HepG2 (cell line): ENCODE results near the gene TLCD3B. TPM values are rescaled to one million over a fixed set of nuclear protein-coding genes. Genes with fewer than 3 reads are reported as not detected.

ENCODE experiments used
- CEBPZ ChIP-seq: IDR thresholded peaks from 2 replicates; pipeline ENCODE4 v1.6.1; 2012; ENCODE audit warnings: low read length, improper control_type of control experiment
- DMTF1 ChIP-seq: sonication (generic); formaldehyde crosslinking; IDR thresholded peaks from 2 replicates; pipeline ENCODE4 v1.4.0; 2020; ENCODE audit warnings: mild to moderate bottlenecking, missing genetic modification reagents
- KLF9 ChIP-seq: IDR thresholded peaks from 2 replicates; pipeline ENCODE4 v1.6.1; 2016; ENCODE audit warnings: low read depth
- MXD4 ChIP-seq: IDR thresholded peaks from 2 replicates; pipeline ENCODE4 v1.6.1; 2016; ENCODE audit warnings: mild to moderate bottlenecking, missing biosample characterization, missing genetic modification reagents
- RFX3 ChIP-seq: IDR thresholded peaks from 2 replicates; pipeline ENCODE4 v1.6.1; 2016; ENCODE audit warnings: missing biosample characterization, missing genetic modification reagents
- SOX13 ChIP-seq, 3 experiments: fragments of 450-650 bp in 1 of 3; sonication (generic) in 1 of 3; formaldehyde crosslinking in 1 of 3; IDR thresholded peaks in 2 of 3; conservative IDR thresholded peaks in 1 of 3; 2 replicates each; pipeline versions ENCODE4 v1.5.0 to v1.6.1; 2016 to 2020; ENCODE audit warnings: antibody characterized with exemption in 1 of 3, mild to moderate bottlenecking in 1 of 3, missing compliant biosample characterization in 1 of 3, missing genetic modification reagents in 1 of 3, moderate library complexity in 1 of 3
- ZBTB21 ChIP-seq: sonication (generic); formaldehyde crosslinking; IDR thresholded peaks from 2 replicates; pipeline ENCODE4 v1.4.0; 2020; ENCODE audit warnings: missing genetic modification reagents
- ZFP36L2 ChIP-seq: sonication (generic); formaldehyde crosslinking; IDR thresholded peaks from 2 replicates; pipeline ENCODE4 v1.4.0; 2020; ENCODE audit warnings: missing genetic modification reagents
- ZUFSP ChIP-seq: sonication (generic); formaldehyde crosslinking; IDR thresholded peaks from 2 replicates; pipeline ENCODE4 v1.9.0; 2021; ENCODE audit warnings: missing genetic modification reagents, mild to moderate bottlenecking, borderline replicate concordance
- polyA plus RNA-seq, 8 experiments: library from polyadenylated mRNA; depleted of rRNA in 3 of 8; stranded (reverse) in 7 of 8; unstranded in 1 of 8; fragments of >200 nt; fragmentation: Illumina TruSeq in 4 of 8; extraction: Trizol in 4 of 8; gene quantifications; 2 replicates each; pipeline versions ENCODE4 v1.2.1 to v1.2.3, GENCODE V29; 2011 to 2016; ENCODE audit warnings: low read depth in 4 of 8, missing spikeins in 1 of 8, mixed read lengths in 1 of 8; ENCODE audit not compliant: insufficient read depth in 1 of 8
- total RNA-seq, 5 experiments: library from RNA; depleted of rRNA; stranded (reverse); fragments of >200 nt; fragmentation: Illumina TruSeq; extraction: Trizol; gene quantifications; 2 replicates each; pipeline ENCODE4 v1.2.3, GENCODE V29; 2016; ENCODE audit warnings: low read depth in 1 of 5
- TF ChIP-seq, protein P1 (sequence below): sonication (generic); formaldehyde crosslinking; IDR thresholded peaks from 2 replicates; pipeline ENCODE4 v1.8.0; 2022; ENCODE audit warnings: mild to moderate bottlenecking, missing genetic modification reagents, moderate library complexity
- TF ChIP-seq, protein P2 (sequence below): sonication (generic); formaldehyde crosslinking; IDR thresholded peaks from 2 replicates; pipeline ENCODE4 v1.5.0; 2020; ENCODE audit warnings: missing genetic modification reagents

Gene TLCD3B
- total and polyA plus RNA-seq, 2 of the 13 experiments (the other 11 are each of a cell fraction or from before 2014, with no cell fraction given), result not detected

DNA sequence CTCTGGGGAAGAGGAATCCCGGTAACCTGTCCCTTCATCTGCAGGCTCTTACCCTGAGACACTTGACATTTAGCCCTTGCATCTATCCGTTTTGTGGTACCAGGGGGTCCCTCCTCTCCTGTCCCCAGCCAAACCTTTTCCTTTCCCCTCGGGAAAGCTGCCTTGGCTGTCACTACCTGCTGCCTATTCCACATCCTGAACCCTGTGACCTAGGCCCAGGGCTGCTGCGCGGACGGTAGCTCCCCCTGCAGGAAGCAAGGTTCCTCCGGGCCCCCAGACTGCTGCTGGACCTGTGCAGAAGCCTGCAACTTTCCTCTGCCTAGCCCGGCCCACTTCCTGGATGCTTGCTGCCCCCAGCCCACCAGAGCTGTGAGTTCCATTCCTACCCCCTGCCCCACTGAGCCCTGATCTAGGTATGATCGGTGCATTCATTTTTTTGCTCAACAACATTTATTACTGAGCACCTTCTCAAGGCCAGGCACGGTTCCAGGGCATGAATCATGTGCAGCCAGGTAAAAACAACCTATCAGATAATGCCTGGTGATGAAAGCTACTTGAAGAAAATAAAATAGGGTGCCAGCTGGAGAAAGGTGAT is 24.0 kb upstream of the TLCD3B start (continued):
- TF ChIP-seq CEBPZ (no peak), MXD4 (CRISPR knock-in tag) (0 out of 2 replicates have a peak, but pooled peaks have one; percentile 31), KLF9 (no peak), ZFP36L2 (CRISPR knock-in tag) (no peak), RFX3 (CRISPR knock-in tag) (no peak), DMTF1 (CRISPR knock-in tag) (no peak), ZUFSP (CRISPR knock-in tag) (no peak), SOX13 (IDR thresholded peaks at IDR 0.05) (no peak), SOX13 (CRISPR knock-in tag; conservative IDR thresholded peaks at IDR 0.05 in 1 of 2, IDR thresholded peaks at IDR 0.05 in 1 of 2) (no peak), ZBTB21 (CRISPR knock-in tag) (no peak)
- TF ChIP-seq, protein P1, sequence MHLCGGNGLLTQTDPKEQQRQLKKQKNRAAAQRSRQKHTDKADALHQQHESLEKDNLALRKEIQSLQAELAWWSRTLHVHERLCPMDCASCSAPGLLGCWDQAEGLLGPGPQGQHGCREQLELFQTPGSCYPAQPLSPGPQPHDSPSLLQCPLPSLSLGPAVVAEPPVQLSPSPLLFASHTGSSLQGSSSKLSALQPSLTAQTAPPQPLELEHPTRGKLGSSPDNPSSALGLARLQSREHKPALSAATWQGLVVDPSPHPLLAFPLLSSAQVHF (CRISPR knock-in tag), result no peak
- TF ChIP-seq, protein P2, sequence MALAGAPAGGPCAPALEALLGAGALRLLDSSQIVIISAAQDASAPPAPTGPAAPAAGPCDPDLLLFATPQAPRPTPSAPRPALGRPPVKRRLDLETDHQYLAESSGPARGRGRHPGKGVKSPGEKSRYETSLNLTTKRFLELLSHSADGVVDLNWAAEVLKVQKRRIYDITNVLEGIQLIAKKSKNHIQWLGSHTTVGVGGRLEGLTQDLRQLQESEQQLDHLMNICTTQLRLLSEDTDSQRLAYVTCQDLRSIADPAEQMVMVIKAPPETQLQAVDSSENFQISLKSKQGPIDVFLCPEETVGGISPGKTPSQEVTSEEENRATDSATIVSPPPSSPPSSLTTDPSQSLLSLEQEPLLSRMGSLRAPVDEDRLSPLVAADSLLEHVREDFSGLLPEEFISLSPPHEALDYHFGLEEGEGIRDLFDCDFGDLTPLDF, result no peak
